ENCODE measurements around the gene PLA2R1. TPM values are rescaled to one million over a fixed set of nuclear protein-coding genes. Genes with fewer than 3 reads are reported as not detected.
A peak's percentile ranks its signal among the peaks of the same experiment; 100 is the strongest.

PLA2R1 gene
- total RNA-seq, 1 experiment from 2014 or later: 3.4 TPM

DNA sequence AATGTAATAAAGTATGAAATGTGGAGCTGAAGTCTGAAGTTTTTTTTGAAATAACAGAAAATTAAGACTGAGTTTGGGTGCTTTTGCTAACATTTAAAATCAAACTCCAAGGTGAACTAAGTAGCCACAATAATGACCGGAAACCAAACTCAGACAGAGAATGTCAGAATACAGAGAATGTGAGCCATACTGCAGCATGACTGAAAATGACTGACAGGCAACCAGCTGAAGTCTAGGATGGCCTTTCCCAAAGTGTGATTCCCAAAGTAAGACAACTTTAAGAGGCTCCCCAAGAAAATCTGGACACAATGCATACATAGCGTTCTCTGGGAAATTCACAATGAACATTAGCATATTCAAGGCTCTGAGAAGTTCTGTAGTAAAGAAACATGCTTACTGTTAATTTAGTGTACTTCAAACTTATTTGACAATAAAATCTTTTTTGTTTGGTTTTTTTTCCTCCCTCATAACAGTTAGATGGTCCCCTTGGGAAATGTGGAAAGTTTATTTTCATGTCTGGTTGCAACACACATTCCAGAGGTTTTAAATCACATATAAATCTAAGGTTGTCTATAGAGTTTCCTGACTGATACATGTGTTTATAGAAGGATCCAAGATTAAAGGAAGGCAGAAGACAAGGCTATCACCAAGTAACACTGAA is 28.6 kb downstream of the PLA2R1 start:
- H3K9me3 ChIP-seq (ENCODE audit: low read length): no peaks in the 10 kb centered on the region
- no peak overlapping the region for H2AFZ ChIP-seq (ENCODE audit: low read length)
- H3K9ac ChIP-seq (ENCODE audit: low read length): no peak overlapping the region
- no peaks in the 10 kb centered on the region for H3K9me2 ChIP-seq (replicated peaks; ENCODE audit: low read length)
- no TSS peak for BruUV-seq (replicated peaks)
- ATAC-seq: peak; percentile 83
- H3K79me2 ChIP-seq (ENCODE audit: low read length): no peaks in the 10 kb centered on the region
- no peaks in the 10 kb centered on the region for H3F3A ChIP-seq (ENCODE audit: low read length, unreplicated experiment)
- TF ChIP-seq EZH2phosphoT487 (IDR thresholded peaks at IDR 0.05; ENCODE audit: borderline replicate concordance, low read length) (no peak), EZH2 (IDR thresholded peaks at IDR 0.05; ENCODE audit: low read length, unreplicated experiment) (no peak)
- TF ChIP-seq, protein P1, sequence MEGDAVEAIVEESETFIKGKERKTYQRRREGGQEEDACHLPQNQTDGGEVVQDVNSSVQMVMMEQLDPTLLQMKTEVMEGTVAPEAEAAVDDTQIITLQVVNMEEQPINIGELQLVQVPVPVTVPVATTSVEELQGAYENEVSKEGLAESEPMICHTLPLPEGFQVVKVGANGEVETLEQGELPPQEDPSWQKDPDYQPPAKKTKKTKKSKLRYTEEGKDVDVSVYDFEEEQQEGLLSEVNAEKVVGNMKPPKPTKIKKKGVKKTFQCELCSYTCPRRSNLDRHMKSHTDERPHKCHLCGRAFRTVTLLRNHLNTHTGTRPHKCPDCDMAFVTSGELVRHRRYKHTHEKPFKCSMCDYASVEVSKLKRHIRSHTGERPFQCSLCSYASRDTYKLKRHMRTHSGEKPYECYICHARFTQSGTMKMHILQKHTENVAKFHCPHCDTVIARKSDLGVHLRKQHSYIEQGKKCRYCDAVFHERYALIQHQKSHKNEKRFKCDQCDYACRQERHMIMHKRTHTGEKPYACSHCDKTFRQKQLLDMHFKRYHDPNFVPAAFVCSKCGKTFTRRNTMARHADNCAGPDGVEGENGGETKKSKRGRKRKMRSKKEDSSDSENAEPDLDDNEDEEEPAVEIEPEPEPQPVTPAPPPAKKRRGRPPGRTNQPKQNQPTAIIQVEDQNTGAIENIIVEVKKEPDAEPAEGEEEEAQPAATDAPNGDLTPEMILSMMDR (conservative IDR thresholded peaks at IDR 0.05; ENCODE audit: low read depth, low read length): no peak
- ChIA-PET CTCF (no interaction called here), POLR2A (ENCODE audit: unreplicated experiment) (no interaction called here)
- H3K4me2 ChIP-seq (ENCODE audit: low read length): no peak overlapping the region
- H3K4me1 ChIP-seq (ENCODE audit: insufficient read depth, low read length): peaks cover 19% of the 10 kb centered on the region
- no peak overlapping the region for H3K4me3 ChIP-seq (ENCODE audit: low read length)
- H3K36me3 ChIP-seq (ENCODE audit: low read depth, low read length): no peaks in the 10 kb centered on the region
- peak; percentile 54 for DNase-seq
- no peaks in the 10 kb centered on the region for H4K20me1 ChIP-seq (ENCODE audit: low read length)
- intact Hi-C loops (cut with micrococcal nuclease): no loop called here
- H3K27ac ChIP-seq (ENCODE audit: low read length): no peak overlapping the region; the same call in 1 of the 2 replicates
- no peaks in the 10 kb centered on the region for H3K27me3 ChIP-seq (ENCODE audit: low read length)

DNA sequence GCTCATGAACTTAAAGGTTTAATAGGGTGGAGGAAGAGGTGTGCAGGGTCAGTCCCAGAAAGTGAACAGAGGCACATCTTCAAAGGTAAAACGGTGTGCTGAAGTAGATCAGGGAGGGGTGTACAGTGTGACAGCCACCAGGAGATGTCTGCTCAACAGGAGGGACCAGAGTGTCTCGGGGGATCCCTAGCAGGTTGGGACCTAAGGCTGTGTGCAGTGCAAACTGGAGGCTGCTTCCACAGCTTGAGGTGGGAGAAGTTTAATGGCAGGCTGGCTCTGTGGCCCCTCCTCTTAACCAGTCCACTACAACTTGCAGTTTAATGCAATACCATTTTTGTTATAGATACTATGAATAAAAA is 33.2 kb downstream of the PLA2R1 start:
- H3K9ac ChIP-seq (ENCODE audit: low read length): no peak overlapping the region
- DNase-seq: no peak
- H3K4me1 ChIP-seq (ENCODE audit: insufficient read depth, low read length): peaks cover 11% of the 10 kb centered on the region
- H3K27ac ChIP-seq (ENCODE audit: low read length): no peak overlapping the region
- POLR2A ChIA-PET (ENCODE audit: unreplicated experiment): no interaction called here
- H3K36me3 ChIP-seq (ENCODE audit: low read depth, low read length): no peaks in the 10 kb centered on the region
- ATAC-seq: no peak
- no peaks in the 10 kb centered on the region for H3K9me3 ChIP-seq (ENCODE audit: low read length)
- no peak overlapping the region for H3K4me3 ChIP-seq (ENCODE audit: low read length)
- no peaks in the 10 kb centered on the region for H3F3A ChIP-seq (ENCODE audit: low read length, unreplicated experiment)
- no peak overlapping the region for H3K4me2 ChIP-seq (ENCODE audit: low read length)
- no peak overlapping the region for H2AFZ ChIP-seq (ENCODE audit: low read length)
- no peaks in the 10 kb centered on the region for H3K27me3 ChIP-seq (ENCODE audit: low read length)
- no peaks in the 10 kb centered on the region for H3K79me2 ChIP-seq (ENCODE audit: low read length)
- H3K9me2 ChIP-seq (replicated peaks; ENCODE audit: low read length): no peaks in the 10 kb centered on the region
- no peaks in the 10 kb centered on the region for H4K20me1 ChIP-seq (ENCODE audit: low read length)
- TF ChIP-seq EZH2 (IDR thresholded peaks at IDR 0.05; ENCODE audit: low read length, unreplicated experiment): no peak
- TF ChIP-seq, protein P1 (conservative IDR thresholded peaks at IDR 0.05; ENCODE audit: low read depth, low read length): no peak
- TF ChIP-seq EZH2phosphoT487 (IDR thresholded peaks at IDR 0.05; ENCODE audit: borderline replicate concordance, low read length): no peak
- BruUV-seq (replicated peaks): no TSS peak
- intact Hi-C loops (cut with micrococcal nuclease): no loop called here
- CTCF ChIA-PET: no interaction called here

DNA sequence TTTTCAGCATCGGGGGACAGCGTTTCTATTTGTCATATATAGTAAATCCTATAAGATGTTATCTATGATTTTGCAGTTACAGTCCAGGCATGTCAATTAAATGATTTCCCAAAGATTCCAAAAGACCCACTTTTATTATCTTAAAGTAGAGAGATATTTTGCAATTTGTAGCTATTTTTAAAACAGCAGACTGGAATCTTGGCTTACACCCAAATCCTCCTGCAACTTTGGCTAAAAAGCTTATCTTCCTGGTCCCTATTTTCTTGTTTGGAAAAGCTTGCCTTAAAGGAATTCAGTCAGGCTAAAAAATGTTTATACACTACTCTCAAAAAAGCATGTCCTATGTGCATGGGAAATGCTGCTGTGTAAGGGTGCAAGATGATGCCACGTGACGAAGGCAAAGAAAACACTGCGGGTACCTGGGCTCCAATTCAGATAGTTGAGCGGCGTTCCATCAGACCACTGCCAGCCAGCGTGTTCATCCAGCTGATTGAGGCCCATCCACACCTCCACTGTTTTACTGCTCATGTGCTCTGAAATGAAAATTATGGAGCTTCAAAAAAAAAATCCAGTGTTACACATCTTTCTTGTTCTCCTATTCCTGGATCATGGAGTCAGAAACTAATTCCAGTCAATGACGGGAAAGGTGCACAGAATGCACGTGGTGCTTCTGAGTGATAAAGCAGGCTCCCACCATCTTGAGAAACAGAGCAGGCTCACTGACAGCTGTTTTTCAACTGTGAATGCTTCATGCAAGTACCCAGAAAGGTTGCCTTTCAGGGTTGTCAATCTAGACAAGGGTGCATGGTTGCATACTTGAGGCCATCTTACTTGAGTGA is 33.8 kb downstream of the PLA2R1 start:
- Histone ChIP-seq H3K9ac (ENCODE audit: low read length) (no peak overlapping the region), H3K36me3 (ENCODE audit: low read depth, low read length) (no peaks in the 10 kb centered on the region), H3K9me3 (ENCODE audit: low read length) (no peaks in the 10 kb centered on the region), H3K4me2 (ENCODE audit: low read length) (no peak overlapping the region), H4K20me1 (ENCODE audit: low read length) (no peaks in the 10 kb centered on the region), H3K4me1 (ENCODE audit: insufficient read depth, low read length) (peaks cover 5% of the 10 kb centered on the region; the same call in 1 of the 2 replicates), H3K79me2 (ENCODE audit: low read length) (no peaks in the 10 kb centered on the region), H2AFZ (ENCODE audit: low read length) (no peak overlapping the region), H3F3A (ENCODE audit: low read length, unreplicated experiment) (no peaks in the 10 kb centered on the region), H3K27me3 (ENCODE audit: low read length) (no peaks in the 10 kb centered on the region), H3K27ac (ENCODE audit: low read length) (no peak overlapping the region), H3K9me2 (replicated peaks; ENCODE audit: low read length) (no peaks in the 10 kb centered on the region), H3K4me3 (ENCODE audit: low read length) (no peak overlapping the region)
- CTCF ChIA-PET: no interaction called here
- no peak for ATAC-seq
- DNase-seq: no peak
- TF ChIP-seq EZH2 (IDR thresholded peaks at IDR 0.05; ENCODE audit: low read length, unreplicated experiment): no peak
- TF ChIP-seq, protein P1 (conservative IDR thresholded peaks at IDR 0.05; ENCODE audit: low read depth, low read length): no peak
- TF ChIP-seq EZH2phosphoT487 (IDR thresholded peaks at IDR 0.05; ENCODE audit: borderline replicate concordance, low read length): no peak
- intact Hi-C loops (cut with micrococcal nuclease): no loop called here
- POLR2A ChIA-PET (ENCODE audit: unreplicated experiment): no interaction called here
- no TSS peak for BruUV-seq (replicated peaks)

All from PC-3 (cell line).